Measurements from ENCODE around the gene DNAJC18. TPM values are rescaled to one million over a fixed set of nuclear protein-coding genes. Genes with fewer than 3 reads are reported as not detected.
A peak's percentile ranks its signal among the peaks of the same experiment; 100 is the strongest.

The DNAJC18 gene
- total and polyA plus RNA-seq, 4 donors, result 2.2 to 10.7 (median 8.7) TPM

DNA sequence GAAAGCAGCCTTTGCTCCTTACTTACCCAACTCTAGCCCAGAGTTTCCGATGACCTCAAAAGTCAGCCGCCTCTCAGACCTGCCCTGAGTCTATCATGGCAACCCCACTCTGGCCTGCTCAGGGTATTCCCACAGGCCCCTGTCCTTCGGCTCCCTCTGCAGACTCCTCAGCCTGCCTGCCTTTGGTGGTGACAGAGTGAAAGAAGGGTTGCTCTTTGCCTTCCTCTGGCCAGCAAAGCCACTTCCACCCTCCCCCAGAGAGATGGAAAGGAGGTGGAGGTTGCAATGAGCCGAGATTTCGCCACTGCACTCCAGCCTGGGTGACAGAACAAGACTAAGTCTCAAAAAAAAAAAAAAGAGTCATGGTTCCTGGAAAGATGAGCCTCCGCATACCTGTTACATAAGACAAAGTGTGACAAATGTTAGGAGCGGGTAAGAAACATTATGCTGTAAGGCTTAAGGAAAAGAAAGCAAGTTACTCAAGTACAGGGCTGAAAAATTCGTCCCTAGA lies 29.2 kb upstream of the DNAJC18 start:
- no peak overlapping the region for H3K9ac ChIP-seq (ENCODE audit: insufficient read depth in 1 of 2, low read length in 2 of 2)
- no peak for DNase-seq
- no peaks in the 10 kb centered on the region for H3K36me3 ChIP-seq (ENCODE audit: control insufficient read depth in 4 of 4, insufficient read depth in 4 of 4, low read length in 4 of 4)
- H3K4me1 ChIP-seq (ENCODE audit: control insufficient read depth in 5 of 5, insufficient read depth in 5 of 5, low read length in 5 of 5), result peaks cover 0 to 11% (median 8%) of the 10 kb centered on the region in 5 donors
- no peak for TF ChIP-seq CTCF (IDR thresholded peaks at IDR 0.05; ENCODE audit: control extremely low read depth, extremely low read depth)
- peak overlapping the region in 1 of 2 donors; percentile 49 for H3K27ac ChIP-seq (ENCODE audit: low read depth in 1 of 2, low read length in 1 of 2)
- ATAC-seq (ENCODE audit: insufficient read depth, low FRiP score), result no peak
- H3K9me3 ChIP-seq (ENCODE audit: control insufficient read depth in 4 of 4, insufficient read depth in 3 of 4, low read length in 3 of 4), result no peaks in the 10 kb centered on the region
- no peak overlapping the region for H3K4me3 ChIP-seq
- no peaks in the 10 kb centered on the region for H3K27me3 ChIP-seq (ENCODE audit: control insufficient read depth in 3 of 3, insufficient read depth in 3 of 3, low read length in 2 of 3)
- 32 to 67% methylated on average over 8 of the region's 8 CpGs for WGBS, 2 donors

DNA sequence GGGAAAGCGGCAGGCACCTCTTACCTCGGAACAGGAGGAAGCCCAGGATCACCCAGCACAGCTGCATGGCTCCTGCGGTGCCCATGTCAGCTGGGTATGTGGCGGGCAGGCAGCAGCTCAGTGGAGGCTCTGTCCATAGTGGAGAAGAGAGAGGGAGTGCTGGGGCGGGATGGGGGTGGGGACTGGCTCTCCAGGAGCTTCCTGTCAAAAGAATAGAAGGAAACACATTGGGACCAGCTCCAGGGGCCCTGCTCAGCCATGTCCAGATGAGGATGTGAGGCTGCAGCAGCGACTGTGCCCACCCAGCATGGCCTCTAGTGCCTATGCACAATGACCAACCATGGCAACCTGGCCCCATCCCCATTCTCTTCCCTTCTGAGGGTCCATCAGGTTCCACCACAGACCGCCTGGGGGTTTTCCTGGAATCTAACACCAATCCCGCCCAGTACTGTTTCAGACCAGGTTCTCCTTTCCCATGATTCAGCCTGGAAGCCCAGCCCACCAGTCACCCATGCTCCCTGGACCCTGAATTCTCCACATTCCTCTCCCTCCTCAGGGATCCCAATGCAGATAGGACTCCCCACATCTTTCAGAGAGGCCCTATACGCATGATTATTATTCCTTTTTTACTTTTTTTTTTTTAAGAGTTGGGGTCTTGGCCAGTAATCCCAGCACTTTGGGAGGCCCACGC lies 23.4 kb upstream of the DNAJC18 start, which contains the start of gene ECSCR:
Gene ECSCR (minus strand): TSS at position 158 of the 691 bp plus-strand sequence. CDS start 73 bp downstream, at position 85.
- Histone ChIP-seq H3K9me3 (ENCODE audit: control insufficient read depth in 4 of 4, insufficient read depth in 3 of 4, low read length in 3 of 4) (no peaks in the 10 kb centered on the region), H3K36me3 (ENCODE audit: control insufficient read depth in 4 of 4, insufficient read depth in 4 of 4, low read length in 4 of 4) (no peaks in the 10 kb centered on the region), H3K9ac (ENCODE audit: insufficient read depth in 1 of 2, low read length in 2 of 2) (no peak within 1 kb of the TSS), H3K27me3 (ENCODE audit: control insufficient read depth in 3 of 3, insufficient read depth in 3 of 3, low read length in 2 of 3) (no peaks in the 10 kb centered on the region), H3K27ac (ENCODE audit: low read depth in 1 of 2, low read length in 1 of 2) (peak within 1 kb of the TSS; percentile 43 to 89), H3K4me1 (ENCODE audit: control insufficient read depth in 5 of 5, insufficient read depth in 5 of 5, low read length in 5 of 5) (peaks cover 0 to 5% (median 0%) of the 10 kb centered on the region in 5 donors), H3K4me3 (peak within 1 kb of the TSS; percentile 36)
- TF ChIP-seq CTCF (IDR thresholded peaks at IDR 0.05; ENCODE audit: control extremely low read depth, extremely low read depth), result no peak
- ATAC-seq (ENCODE audit: insufficient read depth, low FRiP score) (no peak), DNase-seq (peak; percentile 41 to 69 (median 46))
- WGBS, 2 donors, result 74 to 77% methylated on average over 10 of the region's 10 CpGs

- DNase-seq, result no peak
- no peak for ATAC-seq (ENCODE audit: insufficient read depth, low FRiP score)
- whole genome bisulfite sequencing, 2 donors, result 61 to 74% methylated on average over 5 of the region's 5 CpGs
- Histone ChIP-seq H3K27ac (ENCODE audit: low read depth in 1 of 2, low read length in 1 of 2) (peak overlapping the region; percentile 43 to 89), H3K9ac (ENCODE audit: insufficient read depth in 1 of 2, low read length in 2 of 2) (no peak overlapping the region), H3K4me3 (peak overlapping the region; percentile 36), H3K4me1 (ENCODE audit: control insufficient read depth in 5 of 5, insufficient read depth in 5 of 5, low read length in 5 of 5) (peaks cover 0 to 5% (median 0%) of the 10 kb centered on the region in 5 donors), H3K27me3 (ENCODE audit: control insufficient read depth in 3 of 3, insufficient read depth in 3 of 3, low read length in 2 of 3) (no peaks in the 10 kb centered on the region), H3K36me3 (ENCODE audit: control insufficient read depth in 4 of 4, insufficient read depth in 4 of 4, low read length in 4 of 4) (no peaks in the 10 kb centered on the region), H3K9me3 (ENCODE audit: control insufficient read depth in 4 of 4, insufficient read depth in 3 of 4, low read length in 3 of 4) (no peaks in the 10 kb centered on the region)
- no peak for TF ChIP-seq CTCF (IDR thresholded peaks at IDR 0.05; ENCODE audit: control extremely low read depth, extremely low read depth)
Measured at GRCh38 chr5:139461698-139462097, 22.4 kb upstream of the DNAJC18 start.
